A549 (cell line): ENCODE results near the gene PLA2G7. TPM values are rescaled to one million over a fixed set of nuclear protein-coding genes. Genes with fewer than 3 reads are reported as not detected.

Source experiments
- ATAC-seq, 2 experiments: fragments of 200-7000 bp in 1 of 2; fragments of >200 bp in 1 of 2; cut with Nextera tagmentation in 1 of 2; cut with Tn5 transposase in 1 of 2; 3 replicates each; pipeline versions ENCODE4 v1.8.0 to v1.9.1; 2018 to 2020; ENCODE audit warnings: mild to moderate bottlenecking in 1 of 2, moderate library complexity in 1 of 2
- CTCF ChIA-PET: fragments of 300-600 bp; sonication (Branson Sonifier 250); formaldehyde crosslinking; extraction: SDS; loops from one replicate; lab custom pipeline; 2021; ENCODE audit warnings: antibody characterized with exemption, inconsistent platforms; lab: Yijun Ruan, JAX
- POLR2A ChIA-PET: fragments of 350-600 bp; formaldehyde crosslinking; extraction: SDS; loops from one replicate; lab custom pipeline; 2021; ENCODE audit warnings: antibody characterized with exemption, inconsistent platforms; lab: Yijun Ruan, JAX
- DNase-seq, 2 experiments: peaks; one replicate each; pipeline versions ENCODE4 v3.0.0 to v3.0.0-alpha.2; 2011 to 2016; ENCODE audit warnings: low read depth in 1 of 2, low spot score in 1 of 2
- FAIRE-seq: peaks from 2 replicates; lab custom pipeline; 2011; peaks lifted over from hg19 to GRCh38; lab: Jason Lieb, UNC
- H3K27ac ChIP-seq, 2 experiments: fragments of >200 bp; sonication (Bioruptor Twin); formaldehyde crosslinking; 3 replicates each; pipeline ENCODE4 v1.5.1; 2016 to 2017
- H3K4me1 ChIP-seq: fragments of >200 bp; sonication (Bioruptor Twin); formaldehyde crosslinking; 3 replicates; pipeline ENCODE4 v1.6.1; 2016
- H3K4me2 ChIP-seq: fragments of >200 bp; sonication (Bioruptor Twin); formaldehyde crosslinking; 3 replicates; pipeline ENCODE4 v1.6.1; 2016
- H3K4me3 ChIP-seq: fragments of >200 bp; sonication (Bioruptor Twin); formaldehyde crosslinking; 3 replicates; pipeline ENCODE4 v1.5.1; 2016
- H3K9me3 ChIP-seq: fragments of >200 bp; sonication (Bioruptor Twin); formaldehyde crosslinking; 3 replicates; pipeline ENCODE4 v1.6.1; 2016
- CBX8 ChIP-seq: fragments of 200-600 bp; sonication (generic); IDR thresholded peaks from 2 replicates; pipeline ENCODE4 v1.6.1; 2016
- CHD2 ChIP-seq: fragments of 150-350 bp; IDR thresholded peaks from 2 replicates; pipeline ENCODE4 v1.6.1; 2014; ENCODE audit warnings: low read length; ENCODE audit not compliant: partially characterized antibody
- EHF ChIP-seq: fragments of 250-450 bp; sonication (Bioruptor Pico); IDR thresholded peaks from 2 replicates; pipeline ENCODE4 v1.5.0; 2020; ENCODE audit warnings: mild to moderate bottlenecking
- EHMT2 ChIP-seq: fragments of 200-600 bp; sonication (generic); IDR thresholded peaks from 2 replicates; pipeline ENCODE4 v1.6.1; 2016; ENCODE audit warnings: antibody characterized with exemption, low read depth, mild to moderate bottlenecking, moderate library complexity
- ESRRA ChIP-seq: fragments of 150-350 bp; IDR thresholded peaks from 2 replicates; pipeline ENCODE4 v1.6.1; 2014; ENCODE audit warnings: mild to moderate bottlenecking, low read length, borderline replicate concordance
- HDAC2 ChIP-seq: fragments of 200-600 bp; sonication (generic); IDR thresholded peaks from 2 replicates; pipeline ENCODE4 v1.6.1; 2016
- KDM1A ChIP-seq: fragments of 200-600 bp; sonication (generic); IDR thresholded peaks from 2 replicates; pipeline ENCODE4 v1.6.1; 2016; ENCODE audit warnings: low read depth, mild to moderate bottlenecking
- MAFK ChIP-seq: fragments of 450-650 bp; IDR thresholded peaks from 2 replicates; pipeline ENCODE4 v1.6.1; 2014; ENCODE audit not compliant: partially characterized antibody
- NR3C1 ChIP-seq: fragments of >200 bp; sonication (Bioruptor Twin); formaldehyde crosslinking; IDR thresholded peaks from 3 replicates; pipeline ENCODE4 v1.6.1; 2017
- PHF8 ChIP-seq: fragments of 200-600 bp; sonication (generic); IDR thresholded peaks from 2 replicates; pipeline ENCODE4 v1.6.1; 2016; ENCODE audit warnings: low read depth, mild to moderate bottlenecking, antibody characterized with exemption, moderate library complexity, borderline replicate concordance
- POLR2AphosphoS2 ChIP-seq: conservative IDR thresholded peaks from 2 replicates; pipeline ENCODE4 v1.6.1; 2012; ENCODE audit warnings: low read length, improper control_type of control experiment, inconsistent platforms
- RFX5 ChIP-seq: fragments of 450-650 bp; IDR thresholded peaks from 2 replicates; pipeline ENCODE4 v1.7.1; 2014; ENCODE audit warnings: antibody characterized with exemption, mild to moderate bottlenecking, moderate library complexity
- SMC3 ChIP-seq: fragments of >200 bp; sonication (Bioruptor Twin); formaldehyde crosslinking; IDR thresholded peaks from 3 replicates; pipeline ENCODE4 v1.6.1; 2018; ENCODE audit warnings: inconsistent platforms
- ZFP36 ChIP-seq: fragments of 450-650 bp; IDR thresholded peaks from 2 replicates; pipeline ENCODE4 v1.6.1; 2014; ENCODE audit warnings: borderline replicate concordance; ENCODE audit not compliant: partially characterized antibody
- ZSCAN20 ChIP-seq: fragments of 250-450 bp; sonication (Bioruptor Pico); IDR thresholded peaks from 2 replicates; pipeline ENCODE4 v1.8.0; 2022; ENCODE audit warnings: mild to moderate bottlenecking, moderate library complexity
- WGBS: methylation state at CpG from one replicate; pipeline ENCODE4 v1.1.6; 2017; ENCODE audit errors: missing lambda C conversion rate; 5-methylcytosine and 5-hydroxymethylcytosine counted together
- polyA plus RNA-seq, 4 experiments: library from polyadenylated mRNA; depleted of rRNA in 3 of 4; stranded (reverse); fragments of >200 nt; fragmentation: RNase III in 1 of 4; extraction: RNeasy Plus Mini Kit Qiagen cat#74134 plus additional on column Dnase treatment in 1 of 4; gene quantifications; 2 replicates in 3 of 4; 3 replicates in 1 of 4; pipeline ENCODE4 v1.2.3, GENCODE V29; 2011 to 2017
- TF ChIP-seq, protein P1 (sequence below): fragments of 200-600 bp; sonication (generic); IDR thresholded peaks from 2 replicates; pipeline ENCODE4 v1.6.1; 2016; ENCODE audit warnings: antibody characterized with exemption, mild to moderate bottlenecking, moderate library complexity
- TF ChIP-seq, protein P2 (sequence below): fragments of >200 bp; sonication (Bioruptor Twin); formaldehyde crosslinking; IDR thresholded peaks from 2 replicates; pipeline ENCODE4 v1.6.1; 2016
- TF ChIP-seq, protein P3 (sequence below): fragments of 250-450 bp; sonication (Bioruptor Pico); IDR thresholded peaks from 2 replicates; pipeline ENCODE4 v1.5.0; 2021; ENCODE audit warnings: mild to moderate bottlenecking, moderate library complexity, borderline replicate concordance
- TF ChIP-seq, protein P4 (sequence below): fragments of 150-350 bp; IDR thresholded peaks from 2 replicates; pipeline ENCODE4 v1.6.1; 2014; ENCODE audit warnings: low read depth, mild to moderate bottlenecking, low read length

The PLA2G7 gene
- polyA plus RNA-seq, 2 of the 4 experiments (the other 2 are of a cell fraction): 0.04 TPM; not detected in 1

DNA sequence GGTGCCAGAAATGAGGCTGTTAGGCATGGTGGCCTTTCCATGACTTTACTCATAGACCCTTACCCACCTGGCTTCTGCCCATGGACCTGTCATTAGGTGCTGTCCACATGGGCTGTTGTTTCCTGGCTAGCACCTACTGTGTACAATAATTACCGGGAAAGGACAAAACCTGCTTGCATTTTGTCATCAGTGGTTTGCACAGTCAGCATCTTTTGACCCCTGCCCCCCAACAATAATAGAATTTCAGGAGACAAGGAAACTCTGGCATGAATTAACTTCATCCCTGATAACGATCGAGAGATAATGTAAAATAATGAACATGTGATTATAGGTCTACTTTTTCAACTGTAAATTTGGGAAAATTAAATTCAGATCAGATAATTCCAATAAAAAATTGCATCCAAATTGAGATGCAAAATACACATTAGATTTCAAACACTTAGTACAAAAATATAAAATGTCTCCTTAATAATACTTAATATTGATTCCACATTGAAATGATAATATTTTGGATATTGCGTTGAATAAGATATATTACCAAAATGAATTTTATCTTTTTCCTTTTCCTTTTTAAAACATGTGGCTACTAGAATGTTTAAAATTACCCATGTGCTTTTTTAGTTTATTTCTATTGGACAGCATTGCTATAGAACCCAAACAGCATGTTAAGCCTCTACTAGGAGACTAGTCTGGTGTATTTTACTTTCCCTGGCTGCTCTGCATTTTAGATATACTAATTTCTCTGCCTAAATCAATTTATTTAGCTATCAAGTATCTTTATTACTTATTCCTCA, 24.0 kb upstream of the PLA2G7 start:
- ChIA-PET POLR2A (no interaction called here), CTCF (interaction anchor here (0.5 kb wide), 1 partner anchor 21 kb away, joined by 3 read pairs; no protein-coding TSS in a partner anchor)
- H3K27ac ChIP-seq: no peak overlapping the region
- H3K4me1 ChIP-seq: no peaks in the 10 kb centered on the region
- DNase-seq (no peak), ATAC-seq (no peak), FAIRE-seq (no peak)
- WGBS: 44% methylated on average over 4 of the region's 4 CpGs
- no peak overlapping the region for H3K4me3 ChIP-seq
- H3K4me2 ChIP-seq: no peak overlapping the region
- TF ChIP-seq MAFK (peak; percentile 76), POLR2AphosphoS2 (no peak)
- no peaks in the 10 kb centered on the region for H3K9me3 ChIP-seq

DNA sequence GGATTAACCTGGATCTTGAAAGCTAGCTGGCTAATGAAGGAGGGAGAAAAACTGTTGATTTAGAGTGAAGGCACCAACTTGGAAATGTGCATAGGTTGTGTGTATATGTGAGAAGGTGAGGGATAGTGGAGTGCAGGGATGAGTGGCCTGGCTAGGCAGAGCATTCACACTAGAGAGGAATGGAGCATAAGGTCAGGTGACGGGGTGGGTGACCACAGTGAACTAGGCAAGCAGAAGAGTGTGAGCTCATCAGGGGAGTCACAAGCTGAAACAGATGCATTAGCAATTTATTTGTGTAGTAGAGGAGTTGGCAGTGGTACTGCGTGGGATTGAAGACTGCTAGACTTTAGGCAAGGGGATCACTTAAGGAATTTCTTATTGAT, 22.0 kb upstream of the PLA2G7 start:
- ChIA-PET CTCF (no interaction called here), POLR2A (no interaction called here)
- ATAC-seq (no peak), DNase-seq (no peak), FAIRE-seq (no peak)
- 26% methylated on average over 2 of the region's 2 CpGs for WGBS
- Histone ChIP-seq H3K4me3 (no peak overlapping the region), H3K9me3 (no peaks in the 10 kb centered on the region), H3K27ac (no peak overlapping the region), H3K4me1 (no peaks in the 10 kb centered on the region), H3K4me2 (no peak overlapping the region)
- TF ChIP-seq NR3C1 (no peak), KDM1A (no peak), ESRRA (no peak), EHF (no peak), RFX5 (no peak), CHD2 (no peak), SMC3 (no peak), CBX8 (no peak), PHF8 (no peak), EHMT2 (no peak), ZSCAN20 (CRISPR knock-in tag) (no peak), ZFP36 (no peak), HDAC2 (no peak)
- TF ChIP-seq, protein P1, sequence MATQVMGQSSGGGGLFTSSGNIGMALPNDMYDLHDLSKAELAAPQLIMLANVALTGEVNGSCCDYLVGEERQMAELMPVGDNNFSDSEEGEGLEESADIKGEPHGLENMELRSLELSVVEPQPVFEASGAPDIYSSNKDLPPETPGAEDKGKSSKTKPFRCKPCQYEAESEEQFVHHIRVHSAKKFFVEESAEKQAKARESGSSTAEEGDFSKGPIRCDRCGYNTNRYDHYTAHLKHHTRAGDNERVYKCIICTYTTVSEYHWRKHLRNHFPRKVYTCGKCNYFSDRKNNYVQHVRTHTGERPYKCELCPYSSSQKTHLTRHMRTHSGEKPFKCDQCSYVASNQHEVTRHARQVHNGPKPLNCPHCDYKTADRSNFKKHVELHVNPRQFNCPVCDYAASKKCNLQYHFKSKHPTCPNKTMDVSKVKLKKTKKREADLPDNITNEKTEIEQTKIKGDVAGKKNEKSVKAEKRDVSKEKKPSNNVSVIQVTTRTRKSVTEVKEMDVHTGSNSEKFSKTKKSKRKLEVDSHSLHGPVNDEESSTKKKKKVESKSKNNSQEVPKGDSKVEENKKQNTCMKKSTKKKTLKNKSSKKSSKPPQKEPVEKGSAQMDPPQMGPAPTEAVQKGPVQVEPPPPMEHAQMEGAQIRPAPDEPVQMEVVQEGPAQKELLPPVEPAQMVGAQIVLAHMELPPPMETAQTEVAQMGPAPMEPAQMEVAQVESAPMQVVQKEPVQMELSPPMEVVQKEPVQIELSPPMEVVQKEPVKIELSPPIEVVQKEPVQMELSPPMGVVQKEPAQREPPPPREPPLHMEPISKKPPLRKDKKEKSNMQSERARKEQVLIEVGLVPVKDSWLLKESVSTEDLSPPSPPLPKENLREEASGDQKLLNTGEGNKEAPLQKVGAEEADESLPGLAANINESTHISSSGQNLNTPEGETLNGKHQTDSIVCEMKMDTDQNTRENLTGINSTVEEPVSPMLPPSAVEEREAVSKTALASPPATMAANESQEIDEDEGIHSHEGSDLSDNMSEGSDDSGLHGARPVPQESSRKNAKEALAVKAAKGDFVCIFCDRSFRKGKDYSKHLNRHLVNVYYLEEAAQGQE: no peak
- TF ChIP-seq, protein P2, sequence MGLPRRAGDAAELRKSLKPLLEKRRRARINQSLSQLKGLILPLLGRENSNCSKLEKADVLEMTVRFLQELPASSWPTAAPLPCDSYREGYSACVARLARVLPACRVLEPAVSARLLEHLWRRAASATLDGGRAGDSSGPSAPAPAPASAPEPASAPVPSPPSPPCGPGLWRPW: no peak
- TF ChIP-seq, protein P3, sequence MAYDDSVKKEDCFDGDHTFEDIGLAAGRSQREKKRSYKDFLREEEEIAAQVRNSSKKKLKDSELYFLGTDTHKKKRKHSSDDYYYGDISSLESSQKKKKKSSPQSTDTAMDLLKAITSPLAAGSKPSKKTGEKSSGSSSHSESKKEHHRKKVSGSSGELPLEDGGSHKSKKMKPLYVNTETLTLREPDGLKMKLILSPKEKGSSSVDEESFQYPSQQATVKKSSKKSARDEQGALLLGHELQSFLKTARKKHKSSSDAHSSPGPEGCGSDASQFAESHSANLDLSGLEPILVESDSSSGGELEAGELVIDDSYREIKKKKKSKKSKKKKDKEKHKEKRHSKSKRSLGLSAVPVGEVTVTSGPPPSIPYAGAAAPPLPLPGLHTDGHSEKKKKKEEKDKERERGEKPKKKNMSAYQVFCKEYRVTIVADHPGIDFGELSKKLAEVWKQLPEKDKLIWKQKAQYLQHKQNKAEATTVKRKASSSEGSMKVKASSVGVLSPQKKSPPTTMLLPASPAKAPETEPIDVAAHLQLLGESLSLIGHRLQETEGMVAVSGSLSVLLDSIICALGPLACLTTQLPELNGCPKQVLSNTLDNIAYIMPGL (CRISPR knock-in tag): no peak
- TF ChIP-seq, protein P4, sequence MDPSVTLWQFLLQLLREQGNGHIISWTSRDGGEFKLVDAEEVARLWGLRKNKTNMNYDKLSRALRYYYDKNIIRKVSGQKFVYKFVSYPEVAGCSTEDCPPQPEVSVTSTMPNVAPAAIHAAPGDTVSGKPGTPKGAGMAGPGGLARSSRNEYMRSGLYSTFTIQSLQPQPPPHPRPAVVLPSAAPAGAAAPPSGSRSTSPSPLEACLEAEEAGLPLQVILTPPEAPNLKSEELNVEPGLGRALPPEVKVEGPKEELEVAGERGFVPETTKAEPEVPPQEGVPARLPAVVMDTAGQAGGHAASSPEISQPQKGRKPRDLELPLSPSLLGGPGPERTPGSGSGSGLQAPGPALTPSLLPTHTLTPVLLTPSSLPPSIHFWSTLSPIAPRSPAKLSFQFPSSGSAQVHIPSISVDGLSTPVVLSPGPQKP: no peak
